ENCODE data around the gene KRT33B. TPM values are rescaled to one million over a fixed set of nuclear protein-coding genes. Genes with fewer than 3 reads are reported as not detected.

KRT33B gene
- total RNA-seq, 1 experiment from 2014 or later, result not detected

GRCh38 chr17:41318231-41318630, 51.4 kb downstream of the KRT33B start:
- Mint-ChIP-seq H3K36me3 (ENCODE audit: insufficient read depth in 1 of 3, low read depth in 3 of 3) (peaks cover 0 to 15% (median 12%) of the 10 kb centered on the region in 3 experiments; a peak in 1 of 7 replicates), H3K4me1 (peaks cover 0 to 3% of the 10 kb centered on the region in 2 experiments; a peak in 1 of 4 replicates), H3K4me3 (no peak overlapping the region), H3K27me3 (ENCODE audit: low read depth) (peaks cover 6% of the 10 kb centered on the region), H3K27ac (no peak overlapping the region), H3K9me3 (peaks cover 16 to 17% of the 10 kb centered on the region in 2 experiments)
- no peak overlapping the region for H2BK12ac ChIP-seq (ENCODE audit: insufficient read length, low read depth, low read length)
- H2BK120ac ChIP-seq (ENCODE audit: low read depth, low read length, poor library complexity, severe bottlenecking), result no peak overlapping the region
- H3K56ac ChIP-seq (ENCODE audit: insufficient read length, low read depth, low read length), result no peak overlapping the region
- no peaks in the 10 kb centered on the region for H3K79me2 ChIP-seq (ENCODE audit: insufficient read depth, low read length)
- no peak for DNase-seq
- no peak overlapping the region for H3K4me2 ChIP-seq (ENCODE audit: insufficient read depth, insufficient read length, low read length)
- no peak overlapping the region for H2AFZ ChIP-seq (ENCODE audit: low read length)
- no peak overlapping the region for H3T11ph ChIP-seq (ENCODE audit: low read length)
- no peaks in the 10 kb centered on the region for H3K79me1 ChIP-seq (ENCODE audit: insufficient read depth, low read depth, low read length, poor library complexity, severe bottlenecking)
- no peak overlapping the region for H3K14ac ChIP-seq (ENCODE audit: insufficient read depth, low read length)
- H3K23ac ChIP-seq (ENCODE audit: insufficient read length, low read depth, low read length), result no peak overlapping the region
- no peaks in the 10 kb centered on the region; the same call in 1 of the 2 replicates for H3K4me1 ChIP-seq (ENCODE audit: insufficient read depth, low read length)
- no peaks in the 10 kb centered on the region for H4K20me1 ChIP-seq (ENCODE audit: control insufficient read depth, insufficient read depth, insufficient read length)
- H3K23me2 ChIP-seq (ENCODE audit: insufficient read length, low read depth, low read length, poor library complexity, severe bottlenecking), result no peaks in the 10 kb centered on the region
- no peak overlapping the region for H4K5ac ChIP-seq (ENCODE audit: insufficient read length, low read depth, low read length)
- TF ChIP-seq, protein P1, sequence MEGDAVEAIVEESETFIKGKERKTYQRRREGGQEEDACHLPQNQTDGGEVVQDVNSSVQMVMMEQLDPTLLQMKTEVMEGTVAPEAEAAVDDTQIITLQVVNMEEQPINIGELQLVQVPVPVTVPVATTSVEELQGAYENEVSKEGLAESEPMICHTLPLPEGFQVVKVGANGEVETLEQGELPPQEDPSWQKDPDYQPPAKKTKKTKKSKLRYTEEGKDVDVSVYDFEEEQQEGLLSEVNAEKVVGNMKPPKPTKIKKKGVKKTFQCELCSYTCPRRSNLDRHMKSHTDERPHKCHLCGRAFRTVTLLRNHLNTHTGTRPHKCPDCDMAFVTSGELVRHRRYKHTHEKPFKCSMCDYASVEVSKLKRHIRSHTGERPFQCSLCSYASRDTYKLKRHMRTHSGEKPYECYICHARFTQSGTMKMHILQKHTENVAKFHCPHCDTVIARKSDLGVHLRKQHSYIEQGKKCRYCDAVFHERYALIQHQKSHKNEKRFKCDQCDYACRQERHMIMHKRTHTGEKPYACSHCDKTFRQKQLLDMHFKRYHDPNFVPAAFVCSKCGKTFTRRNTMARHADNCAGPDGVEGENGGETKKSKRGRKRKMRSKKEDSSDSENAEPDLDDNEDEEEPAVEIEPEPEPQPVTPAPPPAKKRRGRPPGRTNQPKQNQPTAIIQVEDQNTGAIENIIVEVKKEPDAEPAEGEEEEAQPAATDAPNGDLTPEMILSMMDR (conservative IDR thresholded peaks at IDR 0.05), result no peak
- no peak overlapping the region for H3K27ac ChIP-seq (ENCODE audit: insufficient read length, low read depth, low read length)
- no peak overlapping the region for H2AK5ac ChIP-seq (ENCODE audit: insufficient read length, low read length)
- no peak overlapping the region for H2BK20ac ChIP-seq (ENCODE audit: low read depth, low read length, poor library complexity, severe bottlenecking)
- no peak overlapping the region for H4K91ac ChIP-seq (ENCODE audit: insufficient read length, low read depth, low read length)
- no peaks in the 10 kb centered on the region for H3K27me3 ChIP-seq (ENCODE audit: insufficient read depth, low read length)
- no peak overlapping the region for H3K18ac ChIP-seq (ENCODE audit: insufficient read length, low read depth, low read length)
- H2BK15ac ChIP-seq (ENCODE audit: low read depth, low read length), result no peak overlapping the region
- H3K9me3 ChIP-seq (ENCODE audit: control insufficient read depth, low read depth, low read length), result no peaks in the 10 kb centered on the region
- no peak overlapping the region for H3K4ac ChIP-seq (ENCODE audit: low read depth, low read length)
- no peak overlapping the region for H4K8ac ChIP-seq (replicated peaks; ENCODE audit: insufficient read length, low read depth, low read length)
- H3K9ac ChIP-seq (ENCODE audit: extremely low read depth, insufficient read length, low read length), result no peak overlapping the region
- no CpG with 5 or more reads among the region's 2 CpGs for WGBS (ENCODE audit: extremely low coverage, insufficient read length, low lambda C conversion rate)
- no peak overlapping the region for H2BK5ac ChIP-seq (ENCODE audit: insufficient read length, low read length)

All from H9 (cell line).